Stimulated activated naive B cell treated with anti-CD40 and anti-IgM and Interleukin-4, amounts not matched to agents 10 μg/mL and 1 μg/mL and 100 μg/mL, for 72 hours (primary cell): ENCODE data around the gene LARGE1.
A peak's percentile ranks its signal among the peaks of the same experiment; 100 is the strongest.
"Not testable (repeated sequence)": the region's sequence is repeated elsewhere in the genome, so short reads cannot be mapped to it uniquely, and the experiment has no call there.

Experiments used
- ATAC-seq, 2 donors: fragments of 150-1000 bp; cut with Tn5 transposase; replicated peaks; 2 replicates each; pipeline ENCODE4 v1.10.0; 2021; ENCODE audit warnings: moderate library complexity in 1 of 2
- DNase-seq: peaks from one replicate; pipeline ENCODE4 v3.0.0; 2021
- H3K27ac Mint-ChIP-seq: one replicate; pipeline ENCODE4 v1.8.0; 2022; ENCODE audit warnings: mild to moderate bottlenecking, mixed read lengths
- H3K27me3 Mint-ChIP-seq, 2 donors: one replicate each; pipeline ENCODE4 v1.8.0; 2022; ENCODE audit warnings: mixed read lengths in 2 of 2
- H3K36me3 Mint-ChIP-seq, 2 donors: one replicate each; pipeline ENCODE4 v1.8.0; 2022; ENCODE audit warnings: mixed read lengths in 2 of 2, mild to moderate bottlenecking in 1 of 2
- H3K4me1 Mint-ChIP-seq, 2 donors: one replicate each; pipeline ENCODE4 v1.8.0; 2022; ENCODE audit warnings: mixed read lengths in 2 of 2, mild to moderate bottlenecking in 1 of 2
- H3K4me3 Mint-ChIP-seq, 2 donors: one replicate each; pipeline ENCODE4 v1.8.0; 2022; ENCODE audit warnings: mild to moderate bottlenecking in 2 of 2, mixed read lengths in 2 of 2, moderate library complexity in 1 of 2
- H3K9me3 Mint-ChIP-seq, 2 donors: one replicate each; pipeline ENCODE4 v1.8.0; 2022; ENCODE audit warnings: mixed read lengths in 2 of 2, mild to moderate bottlenecking in 1 of 2

LARGE1 gene

DNA sequence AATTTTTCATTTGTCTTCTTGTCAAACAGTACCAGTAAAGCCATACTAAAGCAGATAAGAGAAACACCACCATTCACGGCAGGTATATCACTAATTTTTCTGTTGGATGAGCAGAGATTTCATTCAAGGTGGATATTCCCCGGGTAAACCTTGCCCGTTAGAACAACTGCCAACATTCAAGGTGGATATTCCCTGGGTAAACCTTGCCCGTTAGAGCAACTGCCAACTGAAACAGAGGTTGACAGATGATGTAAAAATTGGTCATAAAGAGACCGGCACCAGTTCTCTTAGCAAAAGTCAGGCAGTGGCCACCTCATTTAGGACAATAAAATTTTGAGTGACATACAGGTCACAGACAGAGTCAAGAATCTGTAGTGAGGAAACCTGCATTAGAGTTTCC, 438.7 kb downstream of the LARGE1 start:
- H3K27me3 Mint-ChIP-seq, result no peaks in the 10 kb centered on the region

DNA sequence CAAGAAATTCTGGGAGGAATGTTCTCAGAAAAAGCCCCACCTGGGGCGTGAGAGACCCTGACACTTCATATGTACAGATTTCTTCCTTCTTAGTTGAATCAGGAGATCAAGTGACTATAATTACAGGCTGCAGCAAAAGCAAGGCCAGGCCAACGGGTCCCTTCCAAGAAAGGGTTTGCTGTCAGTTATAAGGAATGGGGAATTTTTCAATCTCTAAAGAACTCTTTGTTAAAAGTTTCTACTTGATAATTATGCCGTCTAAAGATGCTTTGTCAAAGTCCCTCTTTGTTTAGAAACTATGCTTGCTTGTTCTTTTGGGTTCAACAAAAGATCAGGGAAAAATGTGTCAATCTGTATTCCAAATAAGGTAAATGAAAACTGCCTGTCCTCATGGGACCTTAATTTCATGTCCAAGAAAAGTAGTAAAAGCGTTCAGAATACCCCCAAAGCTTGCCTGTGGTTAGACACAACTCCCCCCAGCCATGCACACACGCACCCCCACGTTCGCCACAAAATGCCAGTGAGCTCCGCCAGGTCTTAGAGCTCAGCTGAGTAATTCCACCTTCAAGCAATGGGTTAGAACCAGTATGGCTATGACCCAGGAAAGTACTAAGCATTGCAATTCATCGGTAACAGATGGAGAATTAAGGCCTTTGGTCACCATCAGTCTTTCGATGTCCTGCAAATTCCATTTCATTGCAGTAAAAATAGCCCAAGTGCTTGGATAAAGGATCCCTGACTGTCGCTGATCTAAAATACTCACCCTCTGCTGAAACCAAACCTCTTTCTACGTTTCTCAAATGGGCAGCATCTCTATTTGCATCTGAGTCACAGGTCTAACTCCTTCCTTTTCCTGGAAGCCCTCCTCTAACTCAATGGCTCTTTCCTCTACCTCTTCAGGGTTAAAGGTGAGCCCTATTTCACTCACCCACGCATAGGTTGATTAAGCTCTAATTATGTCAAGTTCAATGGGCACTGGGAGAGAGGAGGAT, 442.9 kb downstream of the LARGE1 start:
- no peaks in the 10 kb centered on the region for H3K27me3 Mint-ChIP-seq
- H3K27ac Mint-ChIP-seq, result no peak overlapping the region
- peaks cover 21 to 24% of the 10 kb centered on the region in 2 donors for H3K4me1 Mint-ChIP-seq
- no peak for ATAC-seq
- no peaks in the 10 kb centered on the region for H3K9me3 Mint-ChIP-seq
- DNase-seq, result no peak
- H3K36me3 Mint-ChIP-seq, result peaks cover 0 to 13% of the 10 kb centered on the region in 2 donors
- no peak overlapping the region for H3K4me3 Mint-ChIP-seq

More for the DNA sequence above, 438.7 kb downstream of the LARGE1 start:
- H3K4me1 Mint-ChIP-seq, result peaks cover under 1 to 7% of the 10 kb centered on the region in 2 donors
- no peaks in the 10 kb centered on the region for H3K9me3 Mint-ChIP-seq
- DNase-seq, result no peak
- no peak overlapping the region for H3K27ac Mint-ChIP-seq
- no peak overlapping the region for H3K4me3 Mint-ChIP-seq
- peaks cover 0 to 8% of the 10 kb centered on the region in 2 donors for H3K36me3 Mint-ChIP-seq
- no peak for ATAC-seq

DNA sequence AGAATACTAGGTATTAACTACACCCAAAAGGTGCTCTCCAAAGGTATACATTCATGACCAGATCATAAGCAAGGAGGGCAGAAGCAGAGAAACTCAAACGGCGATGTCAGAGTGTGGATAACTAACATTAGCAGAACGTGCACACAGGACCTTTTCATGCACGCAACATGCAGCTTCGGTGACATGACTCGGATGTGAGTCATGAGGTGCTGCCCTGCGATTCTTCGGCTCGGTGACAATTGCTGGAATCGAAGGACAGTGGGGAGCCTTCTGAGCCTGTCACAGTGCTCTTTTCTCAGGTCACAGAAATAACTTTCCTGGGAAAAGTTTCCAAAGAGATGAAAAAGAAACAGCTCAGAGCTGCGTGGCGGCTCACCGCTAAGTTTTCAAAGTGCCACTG, 443.6 kb downstream of the LARGE1 start:
- H3K27ac Mint-ChIP-seq, result no peak overlapping the region
- H3K4me3 Mint-ChIP-seq, result no peak overlapping the region
- no peaks in the 10 kb centered on the region for H3K27me3 Mint-ChIP-seq
- peaks cover 28 to 29% of the 10 kb centered on the region in 2 donors for H3K4me1 Mint-ChIP-seq
- peaks cover 0 to 13% of the 10 kb centered on the region in 2 donors for H3K36me3 Mint-ChIP-seq
- no peak for DNase-seq
- H3K9me3 Mint-ChIP-seq, result no peaks in the 10 kb centered on the region
- no peak for ATAC-seq

DNA sequence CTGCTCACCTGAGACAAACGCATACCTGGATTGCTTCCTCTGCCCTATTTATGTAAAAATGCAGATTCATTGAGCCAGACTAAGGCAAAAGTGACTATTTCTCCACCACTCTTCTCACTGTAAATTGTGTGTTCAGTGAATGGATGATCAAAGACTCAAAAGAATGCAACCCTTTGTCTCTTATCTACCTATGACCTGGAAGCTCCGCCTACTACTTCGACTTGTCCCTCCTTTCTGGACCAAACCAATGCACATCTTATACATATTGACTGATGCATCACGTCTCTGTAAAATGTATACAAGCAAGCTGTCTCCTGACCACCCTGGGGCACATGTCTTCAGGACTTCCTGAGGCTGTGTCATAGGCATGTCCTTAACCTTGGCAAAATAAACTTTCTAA, 444.1 kb downstream of the LARGE1 start:
- Mint-ChIP-seq H3K4me1 (peaks cover 28 to 29% of the 10 kb centered on the region in 2 donors), H3K9me3 (no peaks in the 10 kb centered on the region)
- DNase-seq, result no peak

DNA sequence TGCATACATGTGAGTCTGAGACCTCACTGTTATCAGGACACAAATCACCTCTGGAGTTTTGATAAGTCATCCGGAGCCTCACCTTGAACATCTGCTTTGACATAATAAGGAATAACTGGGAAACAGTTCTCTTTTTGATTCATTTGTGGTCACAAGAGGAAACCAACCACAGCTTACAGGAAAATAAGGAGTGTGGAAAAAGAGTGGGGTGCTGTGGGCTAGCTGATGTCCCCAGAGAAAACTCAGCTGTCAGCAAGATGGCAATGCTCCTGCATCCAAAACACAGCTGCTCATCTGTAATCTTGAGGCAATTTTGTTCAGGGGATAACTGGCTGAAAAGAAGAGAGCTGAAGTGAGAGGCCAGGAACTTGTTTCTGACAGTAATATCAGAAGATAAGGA, 445.7 kb downstream of the LARGE1 start:
- H3K36me3 Mint-ChIP-seq, result peaks cover 0 to 17% of the 10 kb centered on the region in 2 donors
- peak overlapping the region; percentile 25 for H3K27ac Mint-ChIP-seq
- H3K27me3 Mint-ChIP-seq, result no peaks in the 10 kb centered on the region
- no peaks in the 10 kb centered on the region for H3K9me3 Mint-ChIP-seq
- no peak overlapping the region for H3K4me3 Mint-ChIP-seq
- H3K4me1 Mint-ChIP-seq, result peaks cover 32 to 33% of the 10 kb centered on the region in 2 donors
- no peak for DNase-seq
- ATAC-seq, result no peak

More for the DNA sequence above, 444.1 kb downstream of the LARGE1 start:
- H3K27ac Mint-ChIP-seq, result no peak overlapping the region
- H3K4me3 Mint-ChIP-seq, result no peak overlapping the region
- peaks cover 0 to 13% of the 10 kb centered on the region in 2 donors for H3K36me3 Mint-ChIP-seq
- ATAC-seq, result no peak
- no peaks in the 10 kb centered on the region for H3K27me3 Mint-ChIP-seq

DNA sequence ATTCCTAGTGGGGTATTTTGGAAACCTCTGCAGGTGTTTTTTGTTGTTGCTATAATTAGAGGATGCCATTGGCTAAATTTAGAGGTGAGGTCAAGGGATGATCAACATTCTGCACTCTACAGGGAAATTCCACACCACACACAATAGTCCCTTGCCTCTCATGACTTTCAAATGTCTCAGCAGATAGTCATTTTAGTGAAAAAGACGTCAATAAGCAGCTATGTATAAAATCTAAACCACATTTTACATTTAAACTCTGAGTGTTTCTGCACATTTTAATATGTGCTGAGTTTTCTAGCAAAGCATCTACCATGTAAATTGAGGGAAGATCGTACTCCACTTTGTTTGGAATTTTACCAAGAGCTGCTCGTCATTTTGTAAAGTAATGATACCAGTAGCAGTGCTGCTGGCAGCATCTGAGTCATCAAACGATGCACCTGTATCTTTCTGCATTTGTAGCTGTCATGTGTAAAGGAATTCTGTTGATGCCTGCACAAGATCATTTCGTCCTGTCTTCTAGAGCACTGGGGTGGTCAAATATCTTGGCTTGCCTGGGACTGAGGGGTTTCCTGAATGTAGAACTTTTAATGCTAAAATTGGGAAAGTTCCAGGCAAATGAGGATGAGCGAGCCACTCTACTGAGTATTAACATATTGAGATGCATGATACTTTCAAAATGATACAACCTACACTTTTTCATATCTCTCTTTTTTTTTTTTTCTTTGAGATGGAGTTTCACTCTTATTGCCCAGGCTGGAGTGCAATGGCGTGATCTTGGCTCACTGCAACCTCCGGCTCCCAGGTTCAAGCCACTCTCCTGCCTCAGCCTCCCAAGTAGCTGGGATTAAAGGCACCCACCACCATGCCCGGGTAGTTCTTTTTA, 447.6 kb downstream of the LARGE1 start:
- peak overlapping the region; percentile 95 for H3K27ac Mint-ChIP-seq
- peak; percentile 15 for DNase-seq
- H3K9me3 Mint-ChIP-seq, result no peaks in the 10 kb centered on the region
- H3K4me3 Mint-ChIP-seq, result peak overlapping the region in 1 of 2 donors; percentile 55
- H3K27me3 Mint-ChIP-seq, result no peaks in the 10 kb centered on the region
- ATAC-seq, result peak; percentile 88 to 90
- peaks cover 0 to 14% of the 10 kb centered on the region in 2 donors for H3K36me3 Mint-ChIP-seq
- H3K4me1 Mint-ChIP-seq, result peaks cover 28 to 38% of the 10 kb centered on the region in 2 donors

DNA sequence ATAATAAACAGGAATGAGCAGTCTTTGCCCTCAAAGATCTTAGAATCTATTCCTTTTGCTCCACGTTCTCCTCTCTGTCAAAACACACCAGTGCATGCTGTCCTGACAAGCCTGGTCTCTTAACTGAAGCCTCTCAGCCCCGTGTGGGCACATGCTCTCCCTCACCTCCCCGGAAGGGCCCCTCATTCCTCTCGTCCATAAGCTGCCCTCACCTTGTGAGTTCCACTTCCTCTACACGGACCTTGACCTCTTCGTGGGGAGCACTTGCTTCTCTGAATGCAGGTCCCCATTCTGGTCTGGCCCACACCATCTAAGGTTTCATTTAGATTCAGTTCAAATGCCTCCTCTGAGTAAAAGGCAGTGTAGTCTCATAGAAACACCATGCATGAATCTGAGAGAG, 449.8 kb downstream of the LARGE1 start:
- Mint-ChIP-seq H3K27me3 (no peaks in the 10 kb centered on the region), H3K4me1 (peaks cover 21 to 32% of the 10 kb centered on the region in 2 donors), H3K9me3 (no peaks in the 10 kb centered on the region), H3K27ac (peak overlapping the region; percentile 26), H3K36me3 (peaks cover 0 to 7% of the 10 kb centered on the region in 2 donors), H3K4me3 (no peak overlapping the region)
- ATAC-seq (no peak), DNase-seq (no peak)

DNA sequence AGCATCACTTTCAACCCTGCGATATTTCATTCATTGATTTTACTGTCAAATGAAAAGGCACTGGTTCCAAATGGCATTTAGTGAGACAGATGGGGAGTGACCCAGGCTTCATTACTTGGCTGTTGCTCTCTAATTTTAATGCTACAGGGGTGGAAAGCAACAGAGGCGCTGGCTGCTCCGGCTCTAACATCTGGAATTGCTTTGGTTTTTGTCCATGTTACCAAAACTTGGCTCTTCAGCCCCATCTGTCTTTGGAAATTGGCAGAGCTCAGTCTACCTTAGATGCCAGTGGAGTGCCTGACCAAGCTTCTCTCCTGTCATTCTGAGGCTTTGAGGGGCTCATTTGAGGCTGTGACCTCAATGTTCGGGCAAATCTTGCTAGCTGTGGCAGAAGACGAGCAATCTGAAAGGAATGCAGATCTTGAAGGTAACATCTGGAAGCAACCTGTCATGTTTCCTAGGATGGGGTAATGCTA, 452.6 kb downstream of the LARGE1 start:
- Mint-ChIP-seq H3K27ac (no peak overlapping the region), H3K36me3 (peaks cover 0 to 11% of the 10 kb centered on the region in 2 donors), H3K4me3 (no peak overlapping the region), H3K27me3 (no peaks in the 10 kb centered on the region), H3K4me1 (peaks cover 13 to 19% of the 10 kb centered on the region in 2 donors), H3K9me3 (peaks cover 0 to 2% of the 10 kb centered on the region in 2 donors)
- DNase-seq, result no peak
- ATAC-seq, result no peak

DNA sequence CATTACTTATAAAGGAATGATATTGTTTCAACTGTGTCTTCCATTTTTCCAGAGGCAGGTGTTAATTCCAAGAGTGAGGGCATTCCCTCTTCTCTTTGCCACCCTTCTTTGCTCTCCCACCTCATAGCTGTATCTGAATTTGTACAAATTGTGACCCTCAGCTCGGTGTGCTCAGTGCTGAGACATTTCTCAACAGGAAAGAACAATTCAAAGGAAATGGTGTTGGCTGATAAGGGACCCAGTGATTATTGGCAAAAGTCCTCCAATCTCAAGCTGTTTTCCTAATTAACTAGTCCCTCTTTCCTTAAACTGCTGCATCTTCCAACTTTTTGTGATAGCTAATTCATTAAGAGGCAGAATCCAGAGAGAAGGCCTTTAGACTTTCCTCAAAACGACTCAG, 453.2 kb downstream of the LARGE1 start:
- DNase-seq, result no peak
- Mint-ChIP-seq H3K27me3 (no peaks in the 10 kb centered on the region), H3K4me3 (no peak overlapping the region), H3K36me3 (peaks cover 3 to 13% of the 10 kb centered on the region in 2 donors), H3K4me1 (peaks cover 7 to 13% of the 10 kb centered on the region in 2 donors), H3K27ac (no peak overlapping the region), H3K9me3 (peaks cover 0 to 4% of the 10 kb centered on the region in 2 donors)
- no peak for ATAC-seq

DNA sequence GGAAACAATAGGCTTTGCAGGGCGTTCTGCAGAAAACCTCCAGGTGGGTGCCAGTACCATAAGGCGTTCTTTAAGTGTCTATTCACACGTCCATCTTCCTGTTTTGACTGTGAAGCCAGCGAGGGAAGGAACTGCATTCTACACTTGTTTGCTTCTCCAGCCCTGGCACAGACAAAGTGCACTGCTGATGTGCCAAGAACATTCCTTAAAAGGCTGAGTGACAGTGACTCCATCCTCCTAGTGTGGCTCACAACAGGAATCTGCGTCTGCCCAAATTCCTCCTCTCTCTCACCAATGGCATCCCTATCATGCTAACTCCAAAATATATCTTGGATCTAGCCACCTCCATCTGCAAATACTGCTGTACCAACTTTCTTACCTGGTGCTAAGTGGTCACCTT, 454.7 kb downstream of the LARGE1 start:
- H3K27ac Mint-ChIP-seq, result no peak overlapping the region
- no peak for DNase-seq
- peaks cover 5 to 8% of the 10 kb centered on the region in 2 donors for H3K4me1 Mint-ChIP-seq
- H3K27me3 Mint-ChIP-seq, result no peaks in the 10 kb centered on the region
- ATAC-seq, result no peak
- peaks cover 0 to 8% of the 10 kb centered on the region in 2 donors for H3K9me3 Mint-ChIP-seq
- H3K4me3 Mint-ChIP-seq, result no peak overlapping the region
- H3K36me3 Mint-ChIP-seq, result peaks cover 8 to 21% of the 10 kb centered on the region in 2 donors

DNA sequence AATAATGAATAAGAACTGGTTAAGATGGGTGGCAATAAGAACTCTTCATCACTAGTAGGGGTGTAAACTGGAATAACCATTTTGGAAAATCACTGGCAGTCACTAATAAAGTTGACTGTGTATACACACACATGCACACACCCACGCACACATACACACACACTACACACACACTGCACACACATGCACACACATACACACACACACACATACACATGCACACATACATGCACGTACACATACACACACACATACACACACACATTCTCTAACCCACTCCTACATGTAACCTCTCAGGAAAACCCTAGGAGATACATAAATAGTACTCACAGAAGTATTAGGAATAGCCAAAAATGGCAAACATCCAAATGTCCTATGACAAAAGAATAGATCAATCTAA, 455.6 kb downstream of the LARGE1 start:
- H3K4me3 Mint-ChIP-seq, result no peak overlapping the region
- H3K4me1 Mint-ChIP-seq, result peaks cover 2 to 5% of the 10 kb centered on the region in 2 donors
- no peaks in the 10 kb centered on the region for H3K27me3 Mint-ChIP-seq
- peaks cover 0 to 11% of the 10 kb centered on the region in 2 donors for H3K9me3 Mint-ChIP-seq
- DNase-seq (no peak), ATAC-seq (no peak)
- peaks cover 9 to 18% of the 10 kb centered on the region in 2 donors for H3K36me3 Mint-ChIP-seq
- H3K27ac Mint-ChIP-seq, result no peak overlapping the region

DNA sequence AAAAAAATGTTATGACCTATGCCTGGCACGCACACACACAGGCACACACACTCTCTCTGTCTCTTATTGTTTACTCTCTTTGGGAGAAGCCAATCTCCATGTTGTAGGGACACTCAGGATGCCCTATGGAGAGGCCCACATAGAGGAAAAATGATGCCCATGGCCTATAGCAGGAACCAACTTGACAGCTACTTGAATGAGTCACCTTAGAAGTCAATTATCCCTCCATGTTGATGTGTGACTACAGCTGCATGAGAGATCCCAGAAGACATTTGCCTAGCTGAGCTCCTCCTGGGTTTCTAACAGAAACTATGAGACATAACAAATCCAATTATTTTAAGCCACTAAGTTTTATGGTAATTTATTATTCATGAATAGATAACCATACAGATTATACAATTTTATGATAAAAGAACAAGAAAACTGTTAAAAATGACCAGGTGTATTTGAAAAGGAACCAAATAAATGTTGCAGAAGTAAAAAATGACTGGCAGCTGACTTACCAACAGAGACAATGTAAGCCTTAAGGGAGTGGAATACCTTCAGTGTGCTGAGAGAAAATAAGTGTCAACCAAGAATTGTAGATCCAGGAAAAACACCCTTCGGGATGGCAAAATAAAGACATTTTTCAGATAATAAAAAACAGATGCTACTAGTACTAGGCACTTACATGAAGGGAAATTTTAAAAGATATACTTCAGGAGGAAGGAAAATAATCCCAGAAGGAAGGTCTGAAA, 458.4 kb downstream of the LARGE1 start:
- peaks cover 0 to 2% of the 10 kb centered on the region in 2 donors for H3K4me1 Mint-ChIP-seq
- H3K36me3 Mint-ChIP-seq, result peaks cover 9 to 15% of the 10 kb centered on the region in 2 donors
- DNase-seq, result no peak
- no peaks in the 10 kb centered on the region for H3K27me3 Mint-ChIP-seq
- no peak for ATAC-seq
- no peak overlapping the region for H3K27ac Mint-ChIP-seq
- peaks cover 0 to 11% of the 10 kb centered on the region in 2 donors for H3K9me3 Mint-ChIP-seq
- H3K4me3 Mint-ChIP-seq, result no peak overlapping the region

DNA sequence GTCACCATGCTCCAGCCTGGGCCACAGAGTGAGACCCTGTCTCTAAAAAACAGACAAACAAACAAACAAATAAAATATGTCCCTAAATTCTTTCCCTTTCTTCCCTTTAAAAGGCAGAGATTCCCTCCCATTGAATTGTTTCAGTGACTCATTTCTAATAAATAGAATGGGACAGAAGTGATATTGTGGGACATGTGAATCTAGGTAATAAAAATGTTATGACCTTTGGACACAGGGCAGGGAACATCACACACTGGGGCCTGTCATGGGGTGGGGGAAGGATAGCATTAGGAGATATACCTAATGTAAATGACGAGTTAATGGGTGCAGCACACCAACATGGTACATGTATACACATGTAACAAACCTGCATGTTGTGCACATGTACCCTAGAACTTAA, 459.0 kb downstream of the LARGE1 start:
- not testable (repeated sequence) for H3K27ac Mint-ChIP-seq, ATAC-seq, H3K4me1 Mint-ChIP-seq, H3K27me3 Mint-ChIP-seq, H3K4me3 Mint-ChIP-seq, DNase-seq
- Mint-ChIP-seq H3K36me3 (peaks cover 9 to 19% of the 10 kb centered on the region in 2 donors), H3K9me3 (peaks cover 0 to 11% of the 10 kb centered on the region in 2 donors)
